Posterior cingulate gyrus (tissue), 11 donors: ENCODE data around the gene CUX1.

Source experiments
- DNase-seq, 10 donors: peaks; one replicate each; pipeline versions ENCODE4 v3.0.0 to v3.0.0-alpha.2; 2020 to 2021; ENCODE audit warnings: mixed read lengths in 3 of 10
- intact Hi-C: fragments of 100-400 bp; cut with DNase I; formaldehyde crosslinking; loops from one replicate; pipeline ENCODE4 v1.15.1; 2023

CUX1 gene

GRCh38 chr7:102241431-102241830 lies 424.0 kb downstream of the CUX1 start:
- DNase-seq: no peak
- intact Hi-C loops: no loop called here

- intact Hi-C loops: no loop called here
- DNase-seq: no peak
Observed at GRCh38 chr7:102244601-102245000, 427.2 kb downstream of the CUX1 start.

- intact Hi-C loops: no loop called here
- DNase-seq: no peak
Observed at GRCh38 chr7:102248081-102248455, 430.6 kb downstream of the CUX1 start.

GRCh38 chr7:102248456-102249395 lies 431.3 kb downstream of the CUX1 start:
- intact Hi-C loops: no loop called here
- DNase-seq: peak in 1 of 10 donors; percentile 37

DNA sequence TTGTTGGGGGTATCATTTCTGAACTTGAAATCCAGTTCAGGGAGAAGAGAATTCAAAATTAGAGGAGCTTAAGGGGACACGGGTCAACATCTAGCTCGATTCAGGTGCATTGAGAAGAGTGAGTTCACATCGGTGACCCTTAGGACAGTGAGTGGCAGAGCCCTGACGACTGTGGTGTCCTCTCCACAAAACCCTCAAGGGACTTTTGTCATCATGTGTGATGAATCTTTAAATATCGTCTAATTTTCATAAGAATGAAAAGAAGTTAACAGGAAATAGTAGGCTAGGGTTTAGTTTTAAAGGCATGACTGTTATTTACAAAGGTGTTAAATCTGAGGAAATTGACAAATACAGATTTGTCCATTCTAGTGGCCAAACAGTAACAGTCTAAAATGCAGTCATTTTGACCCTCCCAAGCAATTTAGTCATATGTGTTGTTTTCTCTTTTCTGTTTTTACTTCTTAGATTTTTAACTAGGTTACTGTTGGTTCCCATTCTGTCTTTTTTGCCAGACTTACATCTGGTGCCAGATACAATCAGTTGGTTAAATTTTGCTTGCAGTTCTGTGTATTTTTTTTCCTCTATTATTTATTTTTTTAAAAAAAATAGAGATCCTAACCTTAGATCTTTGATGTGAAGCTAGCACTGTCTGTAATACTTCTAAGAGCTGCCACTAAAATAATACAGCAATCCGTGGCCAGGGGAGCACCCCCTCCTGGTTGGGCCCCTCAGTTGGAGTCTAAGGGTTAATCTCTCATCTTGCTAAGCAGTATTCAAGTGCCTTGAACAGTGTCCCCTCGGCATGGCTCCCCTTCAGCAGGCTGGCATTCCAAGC lies 434.3 kb downstream of the CUX1 start:
- DNase-seq: no peak
- intact Hi-C loops: no loop called here

GRCh38 chr7:102252366-102252982 lies 435.0 kb downstream of the CUX1 start:
- no peak for DNase-seq
- intact Hi-C loops: no loop called here

GRCh38 chr7:102253066-102253972 lies 435.9 kb downstream of the CUX1 start:
- DNase-seq: peak in 1 of 10 donors; percentile 24
- intact Hi-C loops: no loop called here

DNA sequence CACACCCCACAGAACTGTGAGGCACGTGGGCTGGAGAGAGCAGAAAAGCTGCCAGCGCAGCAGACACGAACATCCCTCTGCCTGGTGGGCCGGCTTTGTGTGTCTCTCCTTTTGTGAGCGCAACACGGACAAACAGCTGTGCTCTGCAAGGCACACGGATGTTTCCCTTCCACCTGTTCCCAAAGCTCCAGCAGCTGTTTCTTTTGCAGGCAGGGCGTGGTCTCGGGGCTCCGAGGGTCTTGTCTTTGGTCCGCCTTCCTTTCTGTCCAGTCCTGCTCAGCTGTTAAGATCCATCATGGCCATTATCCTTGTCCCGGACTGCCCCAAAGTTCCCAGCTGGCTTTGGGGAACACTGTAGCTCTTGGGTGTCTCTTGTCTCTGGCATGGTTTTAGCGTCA lies 436.5 kb downstream of the CUX1 start:
- intact Hi-C loops: no loop called here
- DNase-seq: peak in 1 of 10 donors; percentile 40

- peak in 1 of 10 donors; percentile 39 for DNase-seq
- intact Hi-C loops: no loop called here
Observed at GRCh38 chr7:102254521-102254920, 437.1 kb downstream of the CUX1 start.

DNA sequence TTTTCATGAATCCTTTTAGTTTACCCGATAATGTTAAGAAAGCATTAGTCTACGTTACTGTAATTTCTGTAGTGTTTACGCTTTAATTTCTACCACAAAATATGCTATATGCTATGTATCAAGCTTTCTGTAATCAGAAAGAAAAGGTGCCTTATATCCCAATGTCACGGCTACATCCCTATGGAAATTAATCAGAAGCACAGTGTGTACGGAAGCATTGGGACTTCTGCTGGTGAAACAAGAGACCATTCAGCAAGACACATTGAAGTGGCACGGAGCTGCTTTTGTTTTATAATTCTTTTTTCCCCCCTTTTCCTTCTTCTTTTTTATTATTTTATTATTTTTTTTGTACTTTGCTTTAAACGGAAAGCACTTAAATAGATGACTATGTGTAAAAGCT lies 438.1 kb downstream of the CUX1 start:
- DNase-seq: no peak
- intact Hi-C loops: no loop called here

- intact Hi-C loops: no loop called here
- peak in 1 of 10 donors; percentile 55 for DNase-seq
Observed at GRCh38 chr7:102255916-102256315, 438.5 kb downstream of the CUX1 start.

DNA sequence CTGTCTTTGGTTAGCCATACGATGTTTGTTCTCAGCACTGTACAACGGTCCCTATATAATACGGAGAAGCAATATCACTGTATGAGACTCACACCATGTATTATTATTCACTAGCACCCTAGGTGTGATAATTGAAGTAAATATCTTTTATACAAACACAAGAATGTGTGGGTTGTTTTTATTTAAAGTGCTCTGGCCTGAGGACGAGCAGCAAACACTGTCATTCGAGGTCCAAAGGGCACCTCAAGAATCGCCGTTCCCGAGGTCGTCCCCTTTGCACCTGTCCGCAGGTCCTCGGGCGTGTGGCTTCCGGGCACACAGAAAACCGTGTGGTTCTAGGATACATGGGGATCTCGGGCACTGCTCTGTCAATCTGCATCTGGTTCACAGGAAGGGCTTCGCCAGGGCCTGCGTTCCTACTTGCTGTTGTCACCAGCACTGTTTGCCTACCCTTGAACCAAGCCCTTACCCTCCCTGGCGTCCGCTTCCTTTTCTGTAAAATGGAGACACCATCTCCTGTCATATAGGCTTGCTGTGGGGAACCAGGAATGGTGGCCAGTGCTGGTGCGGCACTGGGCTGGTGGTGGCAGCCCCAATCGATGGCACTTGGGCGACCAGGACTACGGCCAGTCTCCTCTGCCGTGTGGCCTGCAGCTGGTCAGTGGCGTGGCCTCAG lies 440.8 kb downstream of the CUX1 start:
- peak in 1 of 10 donors; percentile 47 for DNase-seq
- intact Hi-C loops: no loop called here

GRCh38 chr7:102258749-102259107 lies 441.3 kb downstream of the CUX1 start:
- intact Hi-C loops: no loop called here
- DNase-seq: peak in 1 of 10 donors; percentile 29

DNA sequence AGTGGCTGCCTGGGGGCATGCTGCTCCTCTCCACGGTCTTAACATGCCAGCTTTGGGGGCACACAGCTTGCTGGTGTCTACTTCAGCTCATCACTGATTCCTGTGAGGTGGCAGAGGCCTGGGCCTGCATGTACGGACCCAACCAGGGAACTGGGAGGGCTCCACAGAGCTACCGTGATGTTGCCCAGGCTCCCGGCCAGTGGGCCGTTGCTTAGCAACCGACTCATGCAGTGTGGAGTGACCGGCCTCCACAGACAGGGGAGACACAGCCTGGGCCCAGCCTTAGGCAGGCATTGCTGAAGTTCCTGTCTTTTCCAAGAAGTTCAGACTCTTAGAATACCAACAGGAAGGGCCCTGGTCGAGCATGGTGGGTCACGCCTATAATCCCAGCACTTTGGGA lies 443.4 kb downstream of the CUX1 start:
- DNase-seq: peak; percentile 33 to 95 (median 64)

DNA sequence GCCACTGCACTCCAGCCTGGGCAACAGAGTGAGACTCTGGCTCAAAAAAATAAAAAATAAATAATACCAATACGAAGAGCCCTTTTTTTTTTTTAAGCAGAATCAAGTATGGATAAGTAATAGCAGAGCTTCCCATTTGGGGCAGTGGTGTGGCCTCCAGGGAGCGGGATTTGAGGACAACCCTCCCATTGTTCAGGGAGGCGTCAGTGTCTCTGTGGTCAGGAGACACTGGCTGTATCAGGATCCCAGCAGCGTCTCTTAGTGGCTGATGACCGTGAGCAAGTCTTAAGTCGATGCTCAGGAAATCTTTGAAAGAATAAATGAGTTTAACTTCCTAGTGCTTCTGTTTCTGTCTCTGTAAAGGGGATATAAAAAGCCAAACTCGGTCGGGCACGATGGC lies 444.0 kb downstream of the CUX1 start:
- peak in 1 of 10 donors; percentile 74 for DNase-seq
- intact Hi-C loops: no loop called here

More for the DNA sequence above, 443.4 kb downstream of the CUX1 start:
- intact Hi-C loops: no loop called here

GRCh38 chr7:102262546-102262945 lies 445.1 kb downstream of the CUX1 start:
- intact Hi-C loops: no loop called here
- DNase-seq: peak in 1 of 10 donors; percentile 48

DNA sequence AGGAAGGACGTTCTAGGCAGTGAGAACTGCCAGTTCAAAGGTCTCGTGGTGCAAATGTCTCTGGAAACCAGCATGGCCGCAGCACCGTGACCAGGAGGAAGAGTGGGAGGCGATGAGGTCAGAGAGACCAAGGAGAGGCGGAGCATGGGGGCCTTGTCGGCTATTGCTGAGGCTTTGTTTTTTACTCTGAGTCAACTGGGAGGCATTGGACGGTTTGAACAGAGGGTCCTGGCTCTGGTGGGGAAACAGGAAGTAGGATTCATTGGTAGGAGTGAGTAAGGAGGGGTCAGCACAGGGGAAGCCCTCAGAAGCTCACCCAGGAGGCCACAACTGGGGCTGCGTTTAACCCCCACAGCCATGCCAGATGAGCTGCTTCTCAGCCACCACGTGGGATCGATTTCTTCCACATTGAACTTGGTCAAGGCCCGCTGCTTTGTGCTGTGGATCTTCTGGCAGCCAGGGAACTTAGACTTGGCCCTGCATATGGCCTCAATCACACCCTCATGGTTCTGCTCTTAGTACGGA lies 447.0 kb downstream of the CUX1 start:
- DNase-seq: peak in 1 of 10 donors; percentile 27
- intact Hi-C loops: no loop called here

DNA sequence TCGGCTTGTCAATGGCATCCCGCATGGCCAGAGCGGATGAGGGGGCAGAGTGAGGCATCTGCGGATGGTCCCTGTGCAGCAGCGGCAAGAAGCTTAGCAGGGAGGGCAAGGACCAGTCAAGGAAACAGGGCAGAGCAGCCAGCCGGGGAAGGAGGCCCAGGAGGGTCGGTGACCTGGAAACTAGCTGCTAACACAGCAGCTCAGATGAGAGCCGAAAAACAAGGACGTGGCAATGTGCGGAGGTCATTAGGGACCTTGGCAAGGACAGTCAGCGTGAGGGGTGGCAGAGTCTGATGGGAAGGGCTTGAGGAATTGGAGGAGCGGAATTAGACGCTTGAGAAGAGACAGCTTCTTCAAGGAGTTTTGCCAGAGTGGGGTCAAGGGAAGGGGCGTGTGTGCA lies 449.1 kb downstream of the CUX1 start:
- no peak for DNase-seq
- intact Hi-C loops: no loop called here

- intact Hi-C loops: no loop called here
- peak in 1 of 10 donors; percentile 79 for DNase-seq
Observed at GRCh38 chr7:102268635-102269034, 451.2 kb downstream of the CUX1 start.
